Testis (tissue), 2 donors: ENCODE results near the gene MPRIP.

Experiments used
- POLR2A ChIP-seq: fragments of 450-650 bp; IDR thresholded peaks from one replicate; pipeline ENCODE4 v1.6.1; 2017; ENCODE audit warnings: antibody characterized with exemption, mild to moderate bottlenecking, moderate library complexity
- TF ChIP-seq, protein P1 (sequence below), 3 experiments: fragments of 450-650 bp in 2 of 3; fragments of 200-600 bp in 1 of 3; sonication (generic) in 1 of 3; IDR thresholded peaks; one replicate each; pipeline ENCODE4 v1.5.1; 2016 to 2019; ENCODE audit warnings: antibody characterized with exemption in 3 of 3, mild to moderate bottlenecking in 2 of 3, moderate library complexity in 1 of 3

DNA sequence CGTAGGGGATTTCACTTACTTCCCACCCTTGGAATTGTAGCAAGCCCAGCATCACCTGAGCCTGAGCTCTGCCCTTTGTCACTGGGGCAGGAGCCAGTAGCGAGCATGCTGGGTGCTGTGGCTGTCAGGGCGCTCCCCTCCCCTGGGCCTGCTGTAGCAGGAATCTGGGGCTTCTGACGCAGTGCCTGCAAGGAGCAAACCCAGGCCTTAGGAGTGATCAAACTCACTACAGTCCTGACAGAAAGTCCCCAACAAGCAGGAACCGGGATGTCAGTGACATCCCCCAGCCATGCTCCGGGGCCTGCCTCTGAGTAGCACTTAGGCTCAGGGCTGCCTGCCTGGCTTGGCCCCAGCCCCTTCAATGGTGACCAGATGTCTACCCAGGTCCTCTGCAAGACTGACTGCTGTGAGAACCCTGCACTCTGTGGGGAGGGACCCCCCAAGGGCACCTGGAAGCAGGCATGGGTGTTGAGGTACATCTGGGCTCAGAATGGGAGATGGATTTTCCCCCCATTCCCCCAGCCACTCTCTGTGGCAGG, 140.4 kb downstream of the MPRIP start:
- TF ChIP-seq, protein P1, sequence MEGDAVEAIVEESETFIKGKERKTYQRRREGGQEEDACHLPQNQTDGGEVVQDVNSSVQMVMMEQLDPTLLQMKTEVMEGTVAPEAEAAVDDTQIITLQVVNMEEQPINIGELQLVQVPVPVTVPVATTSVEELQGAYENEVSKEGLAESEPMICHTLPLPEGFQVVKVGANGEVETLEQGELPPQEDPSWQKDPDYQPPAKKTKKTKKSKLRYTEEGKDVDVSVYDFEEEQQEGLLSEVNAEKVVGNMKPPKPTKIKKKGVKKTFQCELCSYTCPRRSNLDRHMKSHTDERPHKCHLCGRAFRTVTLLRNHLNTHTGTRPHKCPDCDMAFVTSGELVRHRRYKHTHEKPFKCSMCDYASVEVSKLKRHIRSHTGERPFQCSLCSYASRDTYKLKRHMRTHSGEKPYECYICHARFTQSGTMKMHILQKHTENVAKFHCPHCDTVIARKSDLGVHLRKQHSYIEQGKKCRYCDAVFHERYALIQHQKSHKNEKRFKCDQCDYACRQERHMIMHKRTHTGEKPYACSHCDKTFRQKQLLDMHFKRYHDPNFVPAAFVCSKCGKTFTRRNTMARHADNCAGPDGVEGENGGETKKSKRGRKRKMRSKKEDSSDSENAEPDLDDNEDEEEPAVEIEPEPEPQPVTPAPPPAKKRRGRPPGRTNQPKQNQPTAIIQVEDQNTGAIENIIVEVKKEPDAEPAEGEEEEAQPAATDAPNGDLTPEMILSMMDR (IDR thresholded peaks at IDR 0.05): no peak
- no peak for TF ChIP-seq POLR2A
